A549 (cell line): ENCODE results near the gene RABGAP1. TPM values are rescaled to one million over a fixed set of nuclear protein-coding genes. Genes with fewer than 3 reads are reported as not detected.

Experiments
- ATAC-seq, 2 experiments: fragments of 200-7000 bp in 1 of 2; fragments of >200 bp in 1 of 2; cut with Nextera tagmentation in 1 of 2; cut with Tn5 transposase in 1 of 2; 3 replicates each; pipeline versions ENCODE4 v1.8.0 to v1.9.1; 2018 to 2020; ENCODE audit warnings: mild to moderate bottlenecking in 1 of 2, moderate library complexity in 1 of 2
- CTCF ChIA-PET: fragments of 300-600 bp; sonication (Branson Sonifier 250); formaldehyde crosslinking; extraction: SDS; loops from one replicate; lab custom pipeline; 2021; ENCODE audit warnings: antibody characterized with exemption, inconsistent platforms; lab: Yijun Ruan, JAX
- POLR2A ChIA-PET: fragments of 350-600 bp; formaldehyde crosslinking; extraction: SDS; loops from one replicate; lab custom pipeline; 2021; ENCODE audit warnings: antibody characterized with exemption, inconsistent platforms; lab: Yijun Ruan, JAX
- DNase-seq, 2 experiments: peaks; one replicate each; pipeline versions ENCODE4 v3.0.0 to v3.0.0-alpha.2; 2011 to 2016; ENCODE audit warnings: low read depth in 1 of 2, low spot score in 1 of 2
- FAIRE-seq: peaks from 2 replicates; lab custom pipeline; 2011; peaks lifted over from hg19 to GRCh38; lab: Jason Lieb, UNC
- H3K27ac ChIP-seq, 2 experiments: fragments of >200 bp; sonication (Bioruptor Twin); formaldehyde crosslinking; 3 replicates each; pipeline ENCODE4 v1.5.1; 2016 to 2017
- H3K4me1 ChIP-seq: fragments of >200 bp; sonication (Bioruptor Twin); formaldehyde crosslinking; 3 replicates; pipeline ENCODE4 v1.6.1; 2016
- H3K4me2 ChIP-seq: fragments of >200 bp; sonication (Bioruptor Twin); formaldehyde crosslinking; 3 replicates; pipeline ENCODE4 v1.6.1; 2016
- H3K4me3 ChIP-seq: fragments of >200 bp; sonication (Bioruptor Twin); formaldehyde crosslinking; 3 replicates; pipeline ENCODE4 v1.5.1; 2016
- H3K9me3 ChIP-seq: fragments of >200 bp; sonication (Bioruptor Twin); formaldehyde crosslinking; 3 replicates; pipeline ENCODE4 v1.6.1; 2016
- BHLHE40 ChIP-seq: IDR thresholded peaks from 2 replicates; pipeline ENCODE4 v1.6.1; 2012; ENCODE audit warnings: low read depth, low read length, inconsistent platforms
- CBX2 ChIP-seq: fragments of 200-600 bp; sonication (generic); IDR thresholded peaks from 2 replicates; pipeline ENCODE4 v1.6.1; 2016; ENCODE audit warnings: low read depth, mild to moderate bottlenecking, borderline replicate concordance
- CHD2 ChIP-seq: fragments of 150-350 bp; IDR thresholded peaks from 2 replicates; pipeline ENCODE4 v1.6.1; 2014; ENCODE audit warnings: low read length; ENCODE audit not compliant: partially characterized antibody
- EHF ChIP-seq: fragments of 250-450 bp; sonication (Bioruptor Pico); IDR thresholded peaks from 2 replicates; pipeline ENCODE4 v1.5.0; 2020; ENCODE audit warnings: mild to moderate bottlenecking
- EP300 ChIP-seq, 2 experiments: fragments of >200 bp; sonication (Bioruptor Twin); formaldehyde crosslinking; IDR thresholded peaks; 2 replicates in 1 of 2; 3 replicates in 1 of 2; pipeline ENCODE4 v1.6.1; 2016 to 2017
- ESRRA ChIP-seq: fragments of 150-350 bp; IDR thresholded peaks from 2 replicates; pipeline ENCODE4 v1.6.1; 2014; ENCODE audit warnings: mild to moderate bottlenecking, low read length, borderline replicate concordance
- FOXS1 ChIP-seq: fragments of 250-450 bp; sonication (Bioruptor Pico); IDR thresholded peaks from 2 replicates; pipeline ENCODE4 v1.5.0; 2020; ENCODE audit warnings: mild to moderate bottlenecking, moderate library complexity
- HEYL ChIP-seq: fragments of 250-450 bp; sonication (Bioruptor Pico); IDR thresholded peaks from 2 replicates; pipeline ENCODE4 v1.8.0; 2021; ENCODE audit warnings: mild to moderate bottlenecking, moderate library complexity
- HOXA7 ChIP-seq: fragments of 250-450 bp; sonication (Bioruptor Pico); IDR thresholded peaks from 2 replicates; pipeline ENCODE4 v1.5.0; 2020; ENCODE audit warnings: mild to moderate bottlenecking, moderate library complexity
- HOXB13 ChIP-seq: fragments of 250-450 bp; sonication (Bioruptor Pico); IDR thresholded peaks from 2 replicates; pipeline ENCODE4 v1.5.0; 2020; ENCODE audit warnings: low read depth, mild to moderate bottlenecking, moderate library complexity
- JUNB ChIP-seq: fragments of >200 bp; sonication (Bioruptor Twin); formaldehyde crosslinking; IDR thresholded peaks from 2 replicates; pipeline ENCODE4 v1.6.1; 2016
- MAFK ChIP-seq: fragments of 450-650 bp; IDR thresholded peaks from 2 replicates; pipeline ENCODE4 v1.6.1; 2014; ENCODE audit not compliant: partially characterized antibody
- MAZ ChIP-seq: fragments of 150-350 bp; IDR thresholded peaks from 2 replicates; pipeline ENCODE4 v1.6.1; 2014; ENCODE audit warnings: antibody characterized with exemption, low read depth, low read length, borderline replicate concordance
- NFE2L2 ChIP-seq: fragments of 150-350 bp; conservative IDR thresholded peaks from 2 replicates; pipeline ENCODE4 v1.6.1; 2014; ENCODE audit warnings: low read length
- RFX5 ChIP-seq: fragments of 450-650 bp; IDR thresholded peaks from 2 replicates; pipeline ENCODE4 v1.7.1; 2014; ENCODE audit warnings: antibody characterized with exemption, mild to moderate bottlenecking, moderate library complexity
- RNF2 ChIP-seq: fragments of 200-600 bp; sonication (generic); IDR thresholded peaks from 2 replicates; pipeline ENCODE4 v1.6.1; 2016; ENCODE audit warnings: low read depth, mild to moderate bottlenecking, antibody characterized with exemption, moderate library complexity, borderline replicate concordance
- ZC3H11A ChIP-seq: fragments of 450-650 bp; IDR thresholded peaks from 2 replicates; pipeline ENCODE4 v1.6.1; 2014; ENCODE audit warnings: antibody characterized with exemption, mild to moderate bottlenecking
- ZFP36 ChIP-seq: fragments of 450-650 bp; IDR thresholded peaks from 2 replicates; pipeline ENCODE4 v1.6.1; 2014; ENCODE audit warnings: borderline replicate concordance; ENCODE audit not compliant: partially characterized antibody
- ZSCAN20 ChIP-seq: fragments of 250-450 bp; sonication (Bioruptor Pico); IDR thresholded peaks from 2 replicates; pipeline ENCODE4 v1.8.0; 2022; ENCODE audit warnings: mild to moderate bottlenecking, moderate library complexity
- WGBS: methylation state at CpG from one replicate; pipeline ENCODE4 v1.1.6; 2017; ENCODE audit errors: missing lambda C conversion rate; 5-methylcytosine and 5-hydroxymethylcytosine counted together
- polyA plus RNA-seq, 4 experiments: library from polyadenylated mRNA; depleted of rRNA in 3 of 4; stranded (reverse); fragments of >200 nt; fragmentation: RNase III in 1 of 4; extraction: RNeasy Plus Mini Kit Qiagen cat#74134 plus additional on column Dnase treatment in 1 of 4; gene quantifications; 2 replicates in 3 of 4; 3 replicates in 1 of 4; pipeline ENCODE4 v1.2.3, GENCODE V29; 2011 to 2017
- TF ChIP-seq, protein P1 (sequence below): fragments of >200 bp; sonication (Bioruptor Twin); formaldehyde crosslinking; IDR thresholded peaks from 3 replicates; pipeline ENCODE4 v1.6.1; 2016
- TF ChIP-seq, protein P2 (sequence below): fragments of 450-650 bp; IDR thresholded peaks from 2 replicates; pipeline ENCODE4 v1.6.1; 2014; ENCODE audit warnings: antibody characterized with exemption
- TF ChIP-seq, protein P3 (sequence below): fragments of >200 bp; sonication (Bioruptor Twin); formaldehyde crosslinking; IDR thresholded peaks from 3 replicates; pipeline ENCODE4 v1.5.1; 2016
- TF ChIP-seq, protein P4 (sequence below): fragments of 250-450 bp; sonication (Bioruptor Pico); IDR thresholded peaks from 2 replicates; pipeline ENCODE4 v1.5.0; 2020; ENCODE audit warnings: low read depth, mild to moderate bottlenecking, moderate library complexity
- TF ChIP-seq, protein P5 (sequence below): IDR thresholded peaks from 2 replicates; pipeline ENCODE4 v1.6.1; 2012; ENCODE audit warnings: low read depth, borderline replicate concordance
- TF ChIP-seq, protein P6 (sequence below): fragments of >200 bp; sonication (Bioruptor Twin); formaldehyde crosslinking; IDR thresholded peaks from 2 replicates; pipeline ENCODE4 v1.6.1; 2016
- TF ChIP-seq, protein P7 (sequence below): IDR thresholded peaks from 2 replicates; pipeline ENCODE4 v1.6.1; 2012

Gene RABGAP1
- polyA plus RNA-seq, 2 of the 4 experiments (the other 2 are of a cell fraction): 17.5 to 39.9 TPM

DNA sequence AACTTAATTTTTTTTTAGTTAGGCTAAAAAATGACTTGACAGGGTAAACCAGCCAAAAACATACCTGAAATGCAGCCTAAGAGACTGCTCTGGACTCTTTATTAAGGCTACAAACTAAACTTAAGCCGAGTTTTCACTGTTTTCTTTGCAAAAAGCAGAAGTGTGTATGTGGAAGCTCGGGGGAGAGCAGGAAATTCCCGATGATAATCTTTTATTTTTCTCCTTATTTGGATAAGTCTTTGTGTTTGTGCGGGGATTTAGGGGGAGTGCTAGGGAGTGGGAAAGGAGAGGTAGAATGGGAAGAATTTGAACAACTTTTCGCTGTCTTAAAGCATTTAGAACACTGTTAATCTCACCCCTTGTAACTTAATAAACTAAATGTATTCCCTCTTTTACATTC, 61.9 kb downstream of the RABGAP1 start:
- CTCF ChIA-PET: no interaction called here
- TF ChIP-seq ZC3H11A (no peak), ESRRA (no peak), BHLHE40 (no peak), ZSCAN20 (CRISPR knock-in tag) (no peak), RNF2 (no peak), EHF (CRISPR knock-in tag) (no peak), MAFK (no peak), CHD2 (no peak), RFX5 (no peak), HEYL (CRISPR knock-in tag) (no peak), HOXA7 (CRISPR knock-in tag) (no peak), CBX2 (no peak), MAZ (no peak), ZFP36 (no peak), FOXS1 (CRISPR knock-in tag) (no peak)
- TF ChIP-seq, protein P1, sequence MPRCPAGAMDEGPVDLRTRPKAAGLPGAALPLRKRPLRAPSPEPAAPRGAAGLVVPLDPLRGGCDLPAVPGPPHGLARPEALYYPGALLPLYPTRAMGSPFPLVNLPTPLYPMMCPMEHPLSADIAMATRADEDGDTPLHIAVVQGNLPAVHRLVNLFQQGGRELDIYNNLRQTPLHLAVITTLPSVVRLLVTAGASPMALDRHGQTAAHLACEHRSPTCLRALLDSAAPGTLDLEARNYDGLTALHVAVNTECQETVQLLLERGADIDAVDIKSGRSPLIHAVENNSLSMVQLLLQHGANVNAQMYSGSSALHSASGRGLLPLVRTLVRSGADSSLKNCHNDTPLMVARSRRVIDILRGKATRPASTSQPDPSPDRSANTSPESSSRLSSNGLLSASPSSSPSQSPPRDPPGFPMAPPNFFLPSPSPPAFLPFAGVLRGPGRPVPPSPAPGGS: no peak
- TF ChIP-seq, protein P2, sequence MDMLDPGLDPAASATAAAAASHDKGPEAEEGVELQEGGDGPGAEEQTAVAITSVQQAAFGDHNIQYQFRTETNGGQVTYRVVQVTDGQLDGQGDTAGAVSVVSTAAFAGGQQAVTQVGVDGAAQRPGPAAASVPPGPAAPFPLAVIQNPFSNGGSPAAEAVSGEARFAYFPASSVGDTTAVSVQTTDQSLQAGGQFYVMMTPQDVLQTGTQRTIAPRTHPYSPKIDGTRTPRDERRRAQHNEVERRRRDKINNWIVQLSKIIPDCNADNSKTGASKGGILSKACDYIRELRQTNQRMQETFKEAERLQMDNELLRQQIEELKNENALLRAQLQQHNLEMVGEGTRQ: no peak
- TF ChIP-seq, protein P3, sequence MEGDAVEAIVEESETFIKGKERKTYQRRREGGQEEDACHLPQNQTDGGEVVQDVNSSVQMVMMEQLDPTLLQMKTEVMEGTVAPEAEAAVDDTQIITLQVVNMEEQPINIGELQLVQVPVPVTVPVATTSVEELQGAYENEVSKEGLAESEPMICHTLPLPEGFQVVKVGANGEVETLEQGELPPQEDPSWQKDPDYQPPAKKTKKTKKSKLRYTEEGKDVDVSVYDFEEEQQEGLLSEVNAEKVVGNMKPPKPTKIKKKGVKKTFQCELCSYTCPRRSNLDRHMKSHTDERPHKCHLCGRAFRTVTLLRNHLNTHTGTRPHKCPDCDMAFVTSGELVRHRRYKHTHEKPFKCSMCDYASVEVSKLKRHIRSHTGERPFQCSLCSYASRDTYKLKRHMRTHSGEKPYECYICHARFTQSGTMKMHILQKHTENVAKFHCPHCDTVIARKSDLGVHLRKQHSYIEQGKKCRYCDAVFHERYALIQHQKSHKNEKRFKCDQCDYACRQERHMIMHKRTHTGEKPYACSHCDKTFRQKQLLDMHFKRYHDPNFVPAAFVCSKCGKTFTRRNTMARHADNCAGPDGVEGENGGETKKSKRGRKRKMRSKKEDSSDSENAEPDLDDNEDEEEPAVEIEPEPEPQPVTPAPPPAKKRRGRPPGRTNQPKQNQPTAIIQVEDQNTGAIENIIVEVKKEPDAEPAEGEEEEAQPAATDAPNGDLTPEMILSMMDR: no peak
- TF ChIP-seq, protein P4, sequence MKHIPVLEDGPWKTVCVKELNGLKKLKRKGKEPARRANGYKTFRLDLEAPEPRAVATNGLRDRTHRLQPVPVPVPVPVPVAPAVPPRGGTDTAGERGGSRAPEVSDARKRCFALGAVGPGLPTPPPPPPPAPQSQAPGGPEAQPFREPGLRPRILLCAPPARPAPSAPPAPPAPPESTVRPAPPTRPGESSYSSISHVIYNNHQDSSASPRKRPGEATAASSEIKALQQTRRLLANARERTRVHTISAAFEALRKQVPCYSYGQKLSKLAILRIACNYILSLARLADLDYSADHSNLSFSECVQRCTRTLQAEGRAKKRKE (CRISPR knock-in tag): no peak
- Histone ChIP-seq H3K27ac (no peak overlapping the region), H3K4me2 (no peak overlapping the region), H3K9me3 (no peaks in the 10 kb centered on the region), H3K4me1 (peaks cover 9% of the 10 kb centered on the region; the same call in 2 of the 3 replicates), H3K4me3 (no peak overlapping the region)
- WGBS: 67% methylated on average over 5 of the region's 5 CpGs
- POLR2A ChIA-PET: no interaction called here
- no peak for ATAC-seq
- DNase-seq: no peak
- no peak for FAIRE-seq

DNA sequence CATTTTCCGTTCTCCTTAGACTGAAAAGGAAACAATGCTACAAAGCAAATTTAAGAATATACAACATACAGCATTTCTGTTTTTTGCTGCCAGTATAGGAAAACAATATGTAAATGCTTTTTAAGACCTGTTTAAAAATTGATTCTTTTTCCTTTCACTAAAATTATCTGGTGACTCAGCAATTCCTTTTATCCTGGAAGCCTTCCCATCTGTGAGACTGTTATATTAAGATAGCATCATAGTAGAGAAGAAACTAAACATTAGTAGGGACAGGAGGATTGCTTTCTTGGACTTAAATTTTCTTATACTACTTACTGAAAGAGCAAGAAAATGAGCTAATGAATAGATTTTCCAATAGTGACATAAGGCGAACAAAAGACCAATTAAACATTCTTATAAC, 62.6 kb downstream of the RABGAP1 start:
- ChIA-PET POLR2A (no interaction called here), CTCF (no interaction called here)
- DNase-seq (no peak), ATAC-seq (no peak), FAIRE-seq (no peak)
- 95% methylated on average over 2 of the region's 2 CpGs for WGBS
- TF ChIP-seq NFE2L2: peak; percentile 62
- TF ChIP-seq, protein P5, sequence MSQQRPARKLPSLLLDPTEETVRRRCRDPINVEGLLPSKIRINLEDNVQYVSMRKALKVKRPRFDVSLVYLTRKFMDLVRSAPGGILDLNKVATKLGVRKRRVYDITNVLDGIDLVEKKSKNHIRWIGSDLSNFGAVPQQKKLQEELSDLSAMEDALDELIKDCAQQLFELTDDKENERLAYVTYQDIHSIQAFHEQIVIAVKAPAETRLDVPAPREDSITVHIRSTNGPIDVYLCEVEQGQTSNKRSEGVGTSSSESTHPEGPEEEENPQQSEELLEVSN: no peak
- no peak for TF ChIP-seq EP300 (IDR thresholded peaks at IDR 0.05)
- no peak for TF ChIP-seq BHLHE40
- peak; percentile 92 for TF ChIP-seq MAFK
- TF ChIP-seq, protein P6, sequence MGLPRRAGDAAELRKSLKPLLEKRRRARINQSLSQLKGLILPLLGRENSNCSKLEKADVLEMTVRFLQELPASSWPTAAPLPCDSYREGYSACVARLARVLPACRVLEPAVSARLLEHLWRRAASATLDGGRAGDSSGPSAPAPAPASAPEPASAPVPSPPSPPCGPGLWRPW: no peak
- TF ChIP-seq, protein P7, sequence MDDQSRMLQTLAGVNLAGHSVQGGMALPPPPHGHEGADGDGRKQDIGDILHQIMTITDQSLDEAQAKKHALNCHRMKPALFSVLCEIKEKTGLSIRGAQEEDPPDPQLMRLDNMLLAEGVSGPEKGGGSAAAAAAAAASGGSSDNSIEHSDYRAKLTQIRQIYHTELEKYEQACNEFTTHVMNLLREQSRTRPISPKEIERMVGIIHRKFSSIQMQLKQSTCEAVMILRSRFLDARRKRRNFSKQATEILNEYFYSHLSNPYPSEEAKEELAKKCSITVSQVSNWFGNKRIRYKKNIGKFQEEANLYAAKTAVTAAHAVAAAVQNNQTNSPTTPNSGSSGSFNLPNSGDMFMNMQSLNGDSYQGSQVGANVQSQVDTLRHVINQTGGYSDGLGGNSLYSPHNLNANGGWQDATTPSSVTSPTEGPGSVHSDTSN: no peak
- no peak for TF ChIP-seq HOXB13 (CRISPR knock-in tag)
- TF ChIP-seq JUNB: no peak
- Histone ChIP-seq H3K9me3 (no peaks in the 10 kb centered on the region), H3K4me3 (no peak overlapping the region), H3K4me1 (peaks cover 9% of the 10 kb centered on the region; the same call in 2 of the 3 replicates), H3K4me2 (no peak overlapping the region), H3K27ac (peak overlapping the region in 1 of 2 experiments; percentile 14; a peak in 1 of 6 replicates)
